ENCODE measurements around the gene PPM1H.

- TF ChIP-seq EZH2 (IDR thresholded peaks at IDR 0.05): no peak
- no peak for TF ChIP-seq POLR2AphosphoS5 (IDR thresholded peaks at IDR 0.05; ENCODE audit: borderline replicate concordance, low read depth, low read length)
- no peak for TF ChIP-seq FOXP2 (optimal IDR thresholded peaks at IDR 0.05; ENCODE audit: control extremely low read depth, extremely low read length, insufficient read depth)
These were observed 160.2 kb downstream of the PPM1H start for GRCh38 chr12:62774794-62775193.

Measured in SK-N-MC (cell line).